GM12878 (cell line): ENCODE results near the gene ADAMTSL2. TPM values are rescaled to one million over a fixed set of nuclear protein-coding genes. Genes with fewer than 3 reads are reported as not detected.

Experiments used
- ATAC-seq: fragments of 200-7000 bp; cut with Tn5 transposase; 3 replicates; pipeline ENCODE4 v1.9.1; 2020; ENCODE audit warnings: mild to moderate bottlenecking, moderate library complexity
- BruUV-seq: library from RNA; stranded (reverse); fragments of 400-500 nt; replicated peaks from 2 replicates; lab custom pipeline; 2021; lab: Mats Ljungman, UMichigan
- CTCF ChIA-PET: fragments of 300-600 bp; sonication (Branson Sonifier 250); formaldehyde crosslinking; extraction: SDS; loops from one replicate; lab custom pipeline; 2021; ENCODE audit warnings: inconsistent platforms; lab: Yijun Ruan, JAX
- POLR2A ChIA-PET: fragments of 350-600 bp; formaldehyde crosslinking; extraction: SDS; loops from one replicate; lab custom pipeline; 2021; ENCODE audit warnings: inconsistent platforms; lab: Charles Lee
- RAD21 ChIA-PET: fragments of 300-600 bp; sonication (Branson Sonifier 250); formaldehyde crosslinking; loops from one replicate; lab custom pipeline; 2023; ENCODE audit warnings: antibody characterized with exemption; ENCODE audit not compliant: unreplicated experiment; lab: Charles Lee
- SMC1A ChIA-PET: fragments of 300-600 bp; sonication (Branson Sonifier 250); formaldehyde crosslinking; loops from one replicate; lab custom pipeline; 2023; ENCODE audit not compliant: unreplicated experiment, uncharacterized antibody; lab: Charles Lee
- DNase-seq: peaks from one replicate; pipeline ENCODE4 v3.0.0-alpha.2; 2011; ENCODE audit warnings: low read depth, low spot score
- FAIRE-seq: peaks from 3 replicates; lab custom pipeline; 2011; peaks lifted over from hg19 to GRCh38; lab: Jason Lieb, UNC
- H2AFZ ChIP-seq: 2 replicates; pipeline ENCODE4 v1.6.0; 2011; ENCODE audit warnings: low read depth, low read length, control low read depth; ENCODE audit not compliant: control insufficient read depth
- H3K27ac ChIP-seq: 2 replicates; pipeline ENCODE4 v1.5.1; 2011; ENCODE audit warnings: control low read depth; ENCODE audit not compliant: control insufficient read depth, insufficient read depth
- H3K27me3 ChIP-seq, 2 experiments: replicated peaks in 1 of 2; 2 replicates each; pipeline versions ENCODE4 v1.6.0 to v1.6.1; 2011; ENCODE audit warnings: low read length in 1 of 2; ENCODE audit not compliant: control insufficient read depth in 2 of 2, insufficient read depth in 2 of 2
- H3K36me3 ChIP-seq, 2 experiments: 2 replicates each; pipeline ENCODE4 v1.5.1; 2011; ENCODE audit warnings: low read length in 1 of 2; ENCODE audit not compliant: control insufficient read depth in 2 of 2, insufficient read depth in 2 of 2
- H3K4me1 ChIP-seq: 2 replicates; pipeline ENCODE4 v1.6.1; 2011; ENCODE audit warnings: mild to moderate bottlenecking, low read length, moderate library complexity, mixed read lengths; ENCODE audit not compliant: control insufficient read depth, insufficient read depth
- H3K4me2 ChIP-seq: 2 replicates; pipeline ENCODE4 v1.6.0; 2011; ENCODE audit warnings: control low read depth; ENCODE audit not compliant: control insufficient read depth, insufficient read depth
- H3K4me3 ChIP-seq: fragments of 200-600 bp; sonication (generic); 2 replicates; pipeline ENCODE4 v1.5.1; 2016
- H3K79me2 ChIP-seq: 2 replicates; pipeline ENCODE4 v1.6.0; 2011; ENCODE audit warnings: low read length; ENCODE audit not compliant: control insufficient read depth, insufficient read depth
- H3K9ac ChIP-seq: 2 replicates; pipeline ENCODE4 v1.8.0; 2011; ENCODE audit warnings: low read length, control low read depth, mixed read lengths; ENCODE audit not compliant: control insufficient read depth, insufficient read depth
- H3K9me3 ChIP-seq: replicated peaks from 3 replicates; pipeline ENCODE4 v1.5.1; 2011; ENCODE audit warnings: mild to moderate bottlenecking, low read length; ENCODE audit not compliant: control insufficient read depth, insufficient read depth
- H4K20me1 ChIP-seq: 2 replicates; pipeline ENCODE4 v1.6.0; 2011; ENCODE audit not compliant: control insufficient read depth, insufficient read depth
- CUX1 ChIP-seq: IDR thresholded peaks from 2 replicates; pipeline ENCODE4 v1.6.1; 2012; ENCODE audit warnings: improper control_type of control experiment, low read depth, low read length; ENCODE audit not compliant: insufficient replicate concordance
- EED ChIP-seq: sonication (generic); IDR thresholded peaks from 2 replicates; pipeline ENCODE4 v1.6.1; 2016; ENCODE audit warnings: antibody characterized with exemption, low read depth
- FOXK2 ChIP-seq: fragments of 450-650 bp; IDR thresholded peaks from 2 replicates; pipeline ENCODE4 v1.6.1; 2017; ENCODE audit warnings: mild to moderate bottlenecking, moderate library complexity
- JUNB ChIP-seq: IDR thresholded peaks from 2 replicates; pipeline ENCODE4 v1.6.1; 2016; ENCODE audit warnings: antibody characterized with exemption, mild to moderate bottlenecking
- LARP7 ChIP-seq: fragments of 450-650 bp; IDR thresholded peaks from 2 replicates; pipeline ENCODE4 v1.6.1; 2017; ENCODE audit warnings: mild to moderate bottlenecking
- MEF2B ChIP-seq: fragments of 450-650 bp; IDR thresholded peaks from 2 replicates; pipeline ENCODE4 v1.6.1; 2018; ENCODE audit warnings: mild to moderate bottlenecking, moderate library complexity; ENCODE audit not compliant: partially characterized antibody, poor library complexity, severe bottlenecking
- NFYA ChIP-seq: IDR thresholded peaks from 2 replicates; pipeline ENCODE4 v1.6.1; 2011; ENCODE audit warnings: low read depth, mild to moderate bottlenecking, low read length, improper control_type of control experiment, borderline replicate concordance
- NRF1 ChIP-seq: conservative IDR thresholded peaks from 2 replicates; pipeline ENCODE4 v1.6.1; 2011; ENCODE audit warnings: mild to moderate bottlenecking, low read depth, low read length, improper control_type of control experiment
- RBBP5 ChIP-seq: fragments of 200-600 bp; sonication (generic); conservative IDR thresholded peaks from 2 replicates; pipeline ENCODE4 v1.6.1; 2016
- SIX5 ChIP-seq: IDR thresholded peaks from 2 replicates; pipeline ENCODE4 v1.6.1; 2011; ENCODE audit warnings: mild to moderate bottlenecking, low read depth, low read length, moderate library complexity; ENCODE audit not compliant: severe bottlenecking
- SREBF1 ChIP-seq: IDR thresholded peaks from 2 replicates; pipeline ENCODE4 v1.6.1; 2012; ENCODE audit warnings: mild to moderate bottlenecking, low read length
- TAF1 ChIP-seq: IDR thresholded peaks from 2 replicates; pipeline ENCODE4 v1.6.1; 2011; ENCODE audit warnings: mild to moderate bottlenecking, low read depth, low read length, borderline replicate concordance
- WGBS: methylation state at CpG from one replicate; pipeline ENCODE4 v1.1.6; 2016; ENCODE audit warnings: low lambda C conversion rate; ENCODE audit not compliant: insufficient replicate concordance, insufficient coverage; ENCODE audit errors: missing lambda C conversion rate; 5-methylcytosine and 5-hydroxymethylcytosine counted together
- in situ Hi-C: fragments of 300-500 bp; cut with MboI; formaldehyde crosslinking; loops from 9 replicates; pipeline ENCODE4 v1.14.3; 2018; ENCODE audit warnings: mixed read lengths
- intact Hi-C: fragments of 100-400 bp; cut with micrococcal nuclease; formaldehyde crosslinking; loops from one replicate; pipeline ENCODE4 v1.14.2; 2022; ENCODE audit not compliant: unreplicated experiment
- polyA plus RNA-seq, 11 experiments: library from polyadenylated mRNA; depleted of rRNA in 4 of 11; unstranded in 6 of 11; stranded (reverse) in 5 of 11; fragments of >200 nt; fragmentation: Nextera tagmentation in 4 of 11; fragmentation: Illumina TruSeq in 1 of 11; extraction: Ambion mirVana in 4 of 11; extraction: Trizol in 1 of 11; gene quantifications; 1 replicate in 1 of 11; 2 replicates in 10 of 11; pipeline versions ENCODE4 v1.2.1 to v1.2.3, GENCODE V29; 2011 to 2016; ENCODE audit warnings: inconsistent platforms in 2 of 11, missing spikeins in 2 of 11, low read depth in 1 of 11
- total RNA-seq, 4 experiments: library from RNA; depleted of rRNA in 3 of 4; stranded (reverse); fragments of >200 nt in 3 of 4; fragmentation: Illumina TruSeq in 1 of 4; extraction: Trizol in 1 of 4; gene quantifications; 2 replicates each; pipeline versions ENCODE4 v1.2.1 to v1.2.3, GENCODE V29; 2013 to 2021
- TF ChIP-seq, protein P1 (sequence below): fragments of 450-650 bp; IDR thresholded peaks from 2 replicates; pipeline ENCODE4 v1.6.1; 2018; ENCODE audit warnings: mild to moderate bottlenecking, low read depth, moderate library complexity; ENCODE audit not compliant: partially characterized antibody
- TF ChIP-seq, protein P2 (sequence below): IDR thresholded peaks from 2 replicates; pipeline ENCODE4 v1.6.1; 2011; ENCODE audit warnings: borderline replicate concordance, low read depth, mild to moderate bottlenecking, moderate library complexity, mixed read lengths, low read length; ENCODE audit not compliant: insufficient read depth; ENCODE audit errors: extremely low read length

ADAMTSL2 gene
- total and polyA plus RNA-seq, 10 of the 15 experiments (the other 5 are each of a cell fraction or from before 2014, with no cell fraction given), result 0.07 TPM; not detected in 9

GRCh38 chr9:133553123-133553522, 18.6 kb downstream of the ADAMTSL2 start (continued):
- no peak for TF ChIP-seq NFYA
- TF ChIP-seq SIX5, result no peak
- TF ChIP-seq JUNB, result no peak
- TF ChIP-seq TAF1, result no peak
- TF ChIP-seq FOXK2, result no peak
- TF ChIP-seq NRF1, result no peak
- TF ChIP-seq, protein P1, sequence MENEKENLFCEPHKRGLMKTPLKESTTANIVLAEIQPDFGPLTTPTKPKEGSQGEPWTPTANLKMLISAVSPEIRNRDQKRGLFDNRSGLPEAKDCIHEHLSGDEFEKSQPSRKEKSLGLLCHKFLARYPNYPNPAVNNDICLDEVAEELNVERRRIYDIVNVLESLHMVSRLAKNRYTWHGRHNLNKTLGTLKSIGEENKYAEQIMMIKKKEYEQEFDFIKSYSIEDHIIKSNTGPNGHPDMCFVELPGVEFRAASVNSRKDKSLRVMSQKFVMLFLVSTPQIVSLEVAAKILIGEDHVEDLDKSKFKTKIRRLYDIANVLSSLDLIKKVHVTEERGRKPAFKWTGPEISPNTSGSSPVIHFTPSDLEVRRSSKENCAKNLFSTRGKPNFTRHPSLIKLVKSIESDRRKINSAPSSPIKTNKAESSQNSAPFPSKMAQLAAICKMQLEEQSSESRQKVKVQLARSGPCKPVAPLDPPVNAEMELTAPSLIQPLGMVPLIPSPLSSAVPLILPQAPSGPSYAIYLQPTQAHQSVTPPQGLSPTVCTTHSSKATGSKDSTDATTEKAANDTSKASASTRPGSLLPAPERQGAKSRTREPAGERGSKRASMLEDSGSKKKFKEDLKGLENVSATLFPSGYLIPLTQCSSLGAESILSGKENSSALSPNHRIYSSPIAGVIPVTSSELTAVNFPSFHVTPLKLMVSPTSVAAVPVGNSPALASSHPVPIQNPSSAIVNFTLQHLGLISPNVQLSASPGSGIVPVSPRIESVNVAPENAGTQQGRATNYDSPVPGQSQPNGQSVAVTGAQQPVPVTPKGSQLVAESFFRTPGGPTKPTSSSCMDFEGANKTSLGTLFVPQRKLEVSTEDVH, result no peak

DNA sequence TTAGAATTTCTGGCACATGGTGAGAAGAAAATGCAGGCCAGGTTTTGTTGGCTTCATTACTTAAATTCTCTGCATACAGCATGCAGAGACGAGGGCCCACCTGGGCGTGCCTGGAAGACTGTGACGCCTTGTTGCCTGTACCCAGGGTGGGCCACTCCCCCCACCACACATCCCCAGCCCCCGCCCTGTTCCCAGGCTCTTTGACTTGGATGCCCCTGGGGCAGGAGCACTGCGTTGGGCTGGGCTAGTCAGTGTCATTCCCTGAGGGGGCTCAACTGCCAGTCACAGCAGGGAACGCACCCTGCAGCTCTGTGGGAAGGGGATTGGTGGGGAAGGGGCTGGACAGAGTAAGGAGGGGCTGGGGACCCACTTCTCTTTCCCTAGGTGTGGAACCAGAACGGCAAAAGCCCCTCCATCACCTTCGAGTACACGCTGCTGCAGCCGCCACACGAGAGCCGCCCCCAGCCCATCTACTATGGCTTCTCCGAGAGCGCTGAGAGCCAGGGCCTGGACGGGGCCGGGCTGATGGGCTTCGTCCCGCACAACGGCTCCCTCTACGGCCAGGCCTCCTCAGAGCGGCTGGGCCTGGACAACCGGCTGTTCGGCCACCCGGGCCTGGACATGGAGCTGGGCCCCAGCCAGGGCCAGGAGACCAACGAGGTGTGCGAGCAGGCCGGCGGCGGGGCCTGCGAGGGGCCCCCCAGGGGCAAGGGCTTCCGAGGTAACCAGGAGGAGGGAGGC, 19.6 kb downstream of the ADAMTSL2 start:
- in situ Hi-C loops (no loop called here), intact Hi-C loops (no loop called here)
- BruUV-seq, result no TSS peak
- DNase-seq, result no peak
- ChIA-PET SMC1A (no interaction called here), POLR2A (no interaction called here), RAD21 (no interaction called here), CTCF (no interaction called here)
- Histone ChIP-seq H3K9ac (no peak overlapping the region), H3K36me3 (no peaks in the 10 kb centered on the region), H4K20me1 (no peaks in the 10 kb centered on the region), H3K27ac (no peak overlapping the region), H3K4me3 (no peak overlapping the region), H3K79me2 (no peaks in the 10 kb centered on the region), H3K27me3 (no peaks in the 10 kb centered on the region; a peak in 1 of 4 replicates), H2AFZ (no peak overlapping the region), H3K4me2 (no peak overlapping the region), H3K4me1 (peaks cover 15% of the 10 kb centered on the region), H3K9me3 (no peaks in the 10 kb centered on the region)
- 50% methylated on average over 23 of the region's 31 CpGs for WGBS
- no peak for TF ChIP-seq EED
- no peak for TF ChIP-seq LARP7
- TF ChIP-seq RBBP5, result no peak
- TF ChIP-seq SREBF1, result no peak
- TF ChIP-seq MEF2B, result no peak
- TF ChIP-seq, protein P2, sequence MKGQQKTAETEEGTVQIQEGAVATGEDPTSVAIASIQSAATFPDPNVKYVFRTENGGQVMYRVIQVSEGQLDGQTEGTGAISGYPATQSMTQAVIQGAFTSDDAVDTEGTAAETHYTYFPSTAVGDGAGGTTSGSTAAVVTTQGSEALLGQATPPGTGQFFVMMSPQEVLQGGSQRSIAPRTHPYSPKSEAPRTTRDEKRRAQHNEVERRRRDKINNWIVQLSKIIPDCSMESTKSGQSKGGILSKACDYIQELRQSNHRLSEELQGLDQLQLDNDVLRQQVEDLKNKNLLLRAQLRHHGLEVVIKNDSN, result no peak
- TF ChIP-seq CUX1, result no peak
- no peak for ATAC-seq
- FAIRE-seq, result no peak
